ENCODE data around the gene NES.

GRCh38 chr1:156671804-156672203 lies 5.4 kb downstream of the NES start:
- no peak for TF ChIP-seq POLR2AphosphoS5 (IDR thresholded peaks at IDR 0.05)
- no peak for TF ChIP-seq CTCF (IDR thresholded peaks at IDR 0.05)
- TF ChIP-seq POLR2A (IDR thresholded peaks at IDR 0.05): no peak
- TF ChIP-seq EP300 (IDR thresholded peaks at IDR 0.05): no peak
